ENCODE data around the gene ZNF500. TPM values are rescaled to one million over a fixed set of nuclear protein-coding genes. Genes with fewer than 3 reads are reported as not detected.
A peak's percentile ranks its signal among the peaks of the same experiment; 100 is the strongest.

Gene ZNF500
- total and polyA plus RNA-seq, 8 donors = 12.5 to 20.8 (median 15.2) TPM

GRCh38 chr16:4709481-4709880 is 57.5 kb downstream of the ZNF500 start:
- H3K36me3 ChIP-seq = peaks cover 0 to 66% of the 10 kb centered on the region in 2 donors
- DNase-seq (no peak), ATAC-seq (no peak)
- TF ChIP-seq CTCF (IDR thresholded peaks at IDR 0.05) = no peak
- no peaks in the 10 kb centered on the region for H3K9me3 ChIP-seq
- H3K4me1 ChIP-seq = no peaks in the 10 kb centered on the region
- H3K27ac ChIP-seq = no peak overlapping the region
- no peaks in the 10 kb centered on the region for H3K27me3 ChIP-seq
- no peak overlapping the region for H3K4me3 ChIP-seq
- intact Hi-C loops (cut with DNase I) = no loop called here

- H3K4me1 ChIP-seq = no peaks in the 10 kb centered on the region
- no peaks in the 10 kb centered on the region for H3K9me3 ChIP-seq
- no peak overlapping the region for H3K4me3 ChIP-seq
- no peaks in the 10 kb centered on the region for H3K27me3 ChIP-seq
- intact Hi-C loops (cut with DNase I) = no loop called here
- no peak for TF ChIP-seq CTCF (IDR thresholded peaks at IDR 0.05)
- DNase-seq (peak in 1 of 4 donors; percentile 6), ATAC-seq (no peak)
- H3K36me3 ChIP-seq = peaks cover 0 to 73% of the 10 kb centered on the region in 2 donors
- no peak overlapping the region for H3K27ac ChIP-seq
Observed at GRCh38 chr16:4706871-4707270, 60.1 kb downstream of the ZNF500 start.

- ATAC-seq (no peak), DNase-seq (peak in 1 of 4 donors; percentile 54)
- no peak overlapping the region for H3K4me3 ChIP-seq
- no peaks in the 10 kb centered on the region for H3K27me3 ChIP-seq
- peaks cover 0 to 73% of the 10 kb centered on the region in 2 donors for H3K36me3 ChIP-seq
- H3K4me1 ChIP-seq = no peaks in the 10 kb centered on the region
- intact Hi-C loops (cut with DNase I) = no loop called here
- no peaks in the 10 kb centered on the region for H3K9me3 ChIP-seq
- H3K27ac ChIP-seq = no peak overlapping the region
- no peak for TF ChIP-seq CTCF (IDR thresholded peaks at IDR 0.05)
Observed at GRCh38 chr16:4704913-4705312, 62.0 kb downstream of the ZNF500 start.

- peaks cover 0 to 73% of the 10 kb centered on the region in 2 donors for H3K36me3 ChIP-seq
- no peak for TF ChIP-seq CTCF (IDR thresholded peaks at IDR 0.05)
- H3K4me1 ChIP-seq = no peaks in the 10 kb centered on the region
Observed at GRCh38 chr16:4704491-4704890, 62.5 kb downstream of the ZNF500 start.

GRCh38 chr16:4703906-4704305 is 63.1 kb downstream of the ZNF500 start:
- no peak overlapping the region for H3K4me3 ChIP-seq
- DNase-seq (peak in 1 of 4 donors; percentile 38), ATAC-seq (no peak)
- H3K9me3 ChIP-seq = no peaks in the 10 kb centered on the region
- no peaks in the 10 kb centered on the region for H3K27me3 ChIP-seq
- H3K36me3 ChIP-seq = peaks cover 0 to 79% of the 10 kb centered on the region in 2 donors
- TF ChIP-seq CTCF (IDR thresholded peaks at IDR 0.05) = no peak
- intact Hi-C loops (cut with DNase I) = no loop called here
- H3K27ac ChIP-seq = no peak overlapping the region
- no peaks in the 10 kb centered on the region for H3K4me1 ChIP-seq

More at GRCh38 chr16:4704491-4704890, 62.5 kb downstream of the ZNF500 start:
- no peaks in the 10 kb centered on the region for H3K27me3 ChIP-seq
- H3K4me3 ChIP-seq = no peak overlapping the region
- H3K27ac ChIP-seq = no peak overlapping the region
- peak in 1 of 4 donors; percentile 3 for DNase-seq
- intact Hi-C loops (cut with DNase I) = no loop called here
- no peaks in the 10 kb centered on the region for H3K9me3 ChIP-seq
- no peak for ATAC-seq
